Measurements from ENCODE around the gene SERPIND1.

The SERPIND1 gene

DNA sequence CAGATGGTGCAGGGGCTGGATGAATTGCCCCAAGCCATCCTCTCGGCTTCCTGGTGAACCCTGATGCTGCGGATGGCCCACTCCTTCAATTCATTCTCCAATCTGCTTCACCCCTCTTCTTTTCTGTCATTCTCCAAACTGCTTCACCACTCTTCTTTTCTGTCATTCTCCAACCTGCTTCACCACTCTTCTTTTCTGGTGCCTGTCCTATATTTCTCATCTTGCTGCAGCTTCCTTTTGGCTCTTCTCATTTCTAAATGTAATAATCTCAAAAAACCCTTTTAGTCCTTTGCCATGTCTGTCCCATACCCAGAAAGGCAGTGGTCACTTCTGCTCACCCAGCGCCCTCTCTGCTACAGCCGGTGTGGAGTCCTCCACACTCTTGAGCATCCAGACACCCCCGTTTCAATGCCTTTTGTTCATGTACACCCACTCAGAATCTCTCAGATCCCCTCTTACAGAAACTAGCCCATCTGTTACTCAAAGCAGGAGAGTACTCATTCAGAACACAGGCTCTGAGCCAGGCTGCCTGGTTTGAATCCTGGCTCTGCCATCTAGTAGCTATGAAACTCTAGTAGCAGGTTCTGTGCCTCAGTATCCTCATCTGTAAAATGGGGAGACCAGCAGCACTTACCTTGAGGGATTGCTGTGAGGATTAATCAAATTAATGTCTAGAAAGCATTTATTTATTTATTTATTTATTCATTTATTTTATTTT is 14.9 kb downstream of the SERPIND1 start:
- peak in 5 of 58 donors; percentile 8 to 30 (median 18) for DNase-seq

DNA sequence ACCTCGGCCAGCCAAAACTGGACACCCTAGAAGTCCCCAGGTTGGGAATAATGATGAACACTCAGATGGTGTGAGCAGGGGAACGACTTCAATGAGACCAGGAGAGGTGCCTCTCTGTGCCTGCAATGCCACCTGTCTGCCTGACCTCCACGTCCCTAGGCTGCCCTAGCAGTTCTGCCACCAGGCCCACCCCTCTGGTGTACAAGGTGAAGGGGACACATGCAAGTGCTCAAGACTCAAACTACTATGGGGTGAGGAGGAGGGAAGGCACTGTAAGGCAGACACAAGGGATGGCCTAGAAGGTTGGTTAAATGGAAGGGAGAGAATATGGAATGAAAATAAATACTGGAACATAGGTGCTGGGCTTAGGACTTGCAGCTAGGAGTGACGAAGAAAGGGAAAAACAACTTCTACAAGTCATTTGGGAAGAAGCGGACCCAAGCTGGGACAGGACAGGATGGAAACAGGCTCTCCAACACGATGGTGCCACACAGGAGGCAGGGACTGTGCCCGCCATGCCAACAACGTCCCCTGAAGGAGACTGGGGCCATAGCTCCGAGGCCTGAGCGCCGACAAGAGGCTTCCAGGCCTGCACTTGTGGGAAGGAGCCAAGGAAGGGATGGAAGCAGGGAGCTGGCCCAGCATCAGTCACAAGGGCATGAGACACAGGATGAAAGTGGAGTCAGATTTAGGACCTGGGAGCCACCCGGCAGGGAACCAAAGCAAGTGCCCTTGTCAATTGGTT is 18.5 kb downstream of the SERPIND1 start:
- no peak for DNase-seq

DNA sequence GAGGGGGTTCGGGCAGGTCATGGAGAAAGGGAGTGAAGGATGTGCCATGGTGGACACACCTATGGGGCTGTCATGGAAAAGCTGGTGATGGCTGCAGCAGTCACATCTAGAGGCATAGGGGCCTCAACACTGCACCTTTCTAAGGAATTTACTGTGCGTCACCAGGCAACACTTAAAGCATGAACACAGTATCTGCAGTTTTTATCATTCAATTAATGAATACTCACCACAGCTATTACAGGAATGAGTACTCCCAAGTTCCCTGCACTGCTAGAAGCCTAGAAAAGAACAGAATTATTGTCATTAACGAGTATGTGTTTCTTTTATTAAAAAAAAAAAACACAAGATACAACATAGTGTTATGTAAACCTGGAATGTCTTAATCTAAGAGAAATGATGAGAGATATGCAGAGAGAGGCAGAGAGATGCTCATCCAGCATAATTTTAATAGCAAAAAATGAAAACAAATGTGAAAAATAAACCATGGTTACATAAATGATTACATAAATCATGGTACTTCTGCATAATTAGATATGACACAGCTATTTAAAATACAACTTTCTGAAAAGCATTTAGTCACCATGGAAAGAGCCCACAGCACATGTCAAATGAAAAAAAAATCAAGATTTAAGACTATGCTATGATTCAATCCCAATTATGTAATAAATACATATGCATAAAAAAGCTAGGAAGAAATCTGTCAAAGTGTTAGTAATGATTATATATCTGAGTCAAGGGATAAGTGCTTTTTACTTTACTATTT is 19.2 kb downstream of the SERPIND1 start:
- DNase-seq: no peak

DNA sequence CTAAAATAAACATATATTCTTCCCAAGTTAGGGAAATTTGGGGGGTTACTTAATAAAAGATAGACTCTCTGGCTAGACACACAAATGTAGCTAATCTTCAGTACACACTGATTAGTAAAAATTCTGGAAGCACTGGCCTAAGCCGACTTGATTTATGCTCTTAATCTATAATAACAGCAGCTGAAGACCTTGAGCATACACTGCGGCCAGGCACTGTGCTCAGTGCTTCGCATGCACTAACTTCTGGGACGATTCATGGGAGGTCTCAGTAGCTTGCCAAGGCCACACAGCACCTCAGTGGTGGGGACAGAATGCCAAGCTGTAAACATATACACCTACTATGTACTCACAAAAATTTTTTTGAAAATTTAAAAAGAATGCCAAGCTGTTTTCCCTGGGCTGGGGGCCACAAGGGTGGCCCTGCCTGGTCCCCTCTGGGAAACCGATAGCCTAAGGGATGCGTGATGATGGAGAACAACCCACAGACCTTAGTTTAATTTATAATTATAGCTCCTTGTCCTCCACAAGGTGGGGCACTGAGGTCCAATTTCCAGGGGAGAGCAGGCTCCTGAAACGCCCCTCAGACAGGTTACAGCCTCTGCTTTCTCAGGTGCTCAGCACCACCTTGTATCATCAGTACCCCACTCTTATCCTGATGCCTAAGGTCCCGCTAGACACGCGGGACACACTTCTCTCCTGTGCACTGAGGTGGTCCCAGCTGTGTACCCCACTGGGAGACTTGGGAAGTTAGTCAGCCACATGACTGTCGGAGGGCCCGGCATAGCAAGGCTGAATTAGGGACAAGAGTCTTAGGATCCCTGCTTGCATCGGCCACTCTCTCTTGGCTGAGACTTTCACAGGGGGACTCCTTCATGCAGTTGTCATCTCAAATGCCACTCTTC is 20.1 kb downstream of the SERPIND1 start:
- DNase-seq: no peak

DNA sequence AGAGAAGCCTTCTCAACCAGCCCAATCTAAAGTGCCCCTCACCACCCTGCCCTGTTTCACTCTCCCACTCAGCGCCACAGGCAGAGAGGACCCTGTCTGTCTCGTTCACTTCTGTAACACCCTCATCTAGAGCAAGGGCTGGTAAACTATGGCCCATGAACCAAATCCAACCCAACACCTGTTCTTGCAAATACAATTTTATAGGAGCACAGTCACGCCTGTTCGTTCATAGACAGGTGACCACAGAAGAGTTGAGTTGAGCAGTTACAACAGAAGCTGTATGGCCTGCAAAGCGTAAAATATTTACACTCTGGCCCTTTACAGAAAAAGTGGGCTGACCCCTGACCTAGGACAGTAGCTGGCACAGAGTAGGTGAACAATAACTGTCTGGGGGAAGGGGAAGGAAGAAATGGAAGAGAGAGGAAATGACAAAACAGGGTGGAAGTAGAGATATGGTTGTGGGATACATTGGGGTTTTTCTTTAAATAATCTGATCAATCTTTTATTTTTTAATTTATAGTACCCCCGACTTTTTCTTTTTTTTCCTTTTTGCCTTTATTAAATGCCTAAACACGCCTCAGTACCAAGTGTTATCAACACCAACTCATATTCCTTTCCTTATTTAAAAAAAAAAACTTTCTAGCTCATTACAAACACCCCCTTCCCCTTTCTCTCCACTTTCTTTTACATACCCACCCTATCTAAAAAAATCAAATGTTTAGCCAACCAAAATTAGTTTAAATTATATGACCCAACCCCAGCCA is 20.9 kb downstream of the SERPIND1 start:
- no peak for DNase-seq

DNA sequence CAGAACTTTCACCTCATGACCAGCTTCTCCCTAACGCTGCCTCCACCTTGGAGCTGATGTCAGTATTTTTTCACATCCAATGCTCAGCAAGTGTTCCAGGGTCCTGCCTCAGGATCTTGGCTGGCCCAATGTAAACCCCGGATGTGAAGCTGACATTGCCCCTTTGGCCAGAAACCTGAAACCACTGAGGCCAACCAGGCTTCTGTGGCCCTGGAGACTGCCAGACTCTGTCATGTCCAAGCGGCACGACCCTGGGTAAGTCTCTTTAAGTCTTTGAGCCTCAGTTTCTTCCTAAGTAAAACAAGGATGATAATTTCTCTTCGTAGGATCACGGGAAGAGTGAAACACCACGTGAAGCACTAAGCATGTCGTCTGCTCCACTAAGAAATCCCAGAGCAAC is 22.8 kb downstream of the SERPIND1 start:
- DNase-seq: no peak

DNA sequence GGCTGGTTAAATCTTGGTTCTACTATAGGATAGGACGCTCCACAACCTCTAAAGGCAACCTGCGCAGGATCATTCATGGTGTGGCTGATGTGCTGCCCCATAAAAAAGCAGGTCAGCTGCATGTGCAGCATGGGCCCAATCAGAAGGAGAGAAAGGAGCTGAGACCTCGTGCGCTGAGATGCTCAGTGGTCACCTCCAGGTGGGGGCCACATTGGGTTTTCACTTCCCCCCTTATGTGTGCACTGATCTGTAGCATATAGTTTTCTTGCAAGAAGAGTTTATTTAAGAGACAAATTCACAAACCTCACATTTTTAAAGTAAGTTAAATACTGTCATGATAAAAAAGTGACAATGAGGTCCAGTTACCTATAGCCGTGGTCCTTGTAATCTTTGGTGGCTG is 24.3 kb downstream of the SERPIND1 start:
- no peak for DNase-seq

DNA sequence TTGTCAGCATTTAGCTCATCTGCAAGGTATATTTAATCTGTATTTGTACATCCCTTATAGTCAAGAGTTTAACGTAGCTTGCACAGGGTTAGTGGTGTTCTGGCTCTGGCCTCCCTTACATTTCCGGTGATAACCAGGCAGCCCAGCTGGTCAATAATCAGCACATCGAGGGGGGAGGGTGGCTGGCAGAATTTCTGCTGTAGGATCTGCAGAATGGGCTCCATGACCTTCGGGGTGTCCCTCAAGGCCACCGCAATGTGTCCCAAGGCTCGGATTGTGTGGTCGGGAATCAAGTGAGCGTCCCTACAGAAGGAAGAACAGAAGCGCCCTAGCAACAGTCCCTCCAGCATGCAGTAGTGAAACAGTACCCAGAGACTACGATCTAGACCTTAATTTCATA is 25.1 kb downstream of the SERPIND1 start:
- no peak for DNase-seq

DNA sequence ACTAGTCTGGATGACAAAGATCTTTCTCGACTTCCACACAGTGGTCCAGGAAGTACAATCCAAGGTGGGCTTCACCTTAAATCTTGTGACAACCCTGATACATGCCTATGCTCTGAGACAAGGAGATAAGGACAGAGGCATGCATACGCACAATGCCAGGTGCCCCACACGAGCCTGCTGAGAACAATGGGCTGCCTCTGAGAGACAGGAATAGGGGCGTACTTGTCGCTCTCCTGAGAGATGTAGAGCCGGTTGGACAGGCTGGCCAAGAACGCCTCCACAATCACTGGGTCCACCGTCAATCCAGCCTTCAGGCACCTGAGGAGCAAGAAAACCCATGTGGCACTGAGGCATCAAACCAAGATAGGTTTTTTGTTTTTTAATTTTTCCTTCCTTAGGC is 25.5 kb downstream of the SERPIND1 start:
- DNase-seq: no peak

DNA sequence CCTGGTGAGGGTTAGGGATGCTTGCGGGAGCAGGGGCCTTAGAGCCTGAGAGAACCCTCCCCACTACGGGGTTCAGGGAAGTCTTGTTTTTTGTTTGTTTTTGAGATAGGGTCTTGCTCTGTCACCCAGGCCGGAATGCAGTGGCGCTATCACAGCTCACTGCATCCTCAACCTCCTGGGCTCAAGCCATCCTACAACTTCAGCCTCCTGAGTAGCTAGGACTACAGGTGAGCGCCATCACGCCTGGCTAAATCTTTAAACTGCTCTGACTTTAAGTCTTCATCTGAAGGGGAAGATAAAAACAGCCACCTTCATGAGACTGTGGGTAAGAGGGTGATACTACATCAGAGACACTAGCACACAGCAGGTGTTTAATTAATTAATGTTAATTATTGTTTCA is 28.5 kb downstream of the SERPIND1 start:
- no peak for DNase-seq

DNA sequence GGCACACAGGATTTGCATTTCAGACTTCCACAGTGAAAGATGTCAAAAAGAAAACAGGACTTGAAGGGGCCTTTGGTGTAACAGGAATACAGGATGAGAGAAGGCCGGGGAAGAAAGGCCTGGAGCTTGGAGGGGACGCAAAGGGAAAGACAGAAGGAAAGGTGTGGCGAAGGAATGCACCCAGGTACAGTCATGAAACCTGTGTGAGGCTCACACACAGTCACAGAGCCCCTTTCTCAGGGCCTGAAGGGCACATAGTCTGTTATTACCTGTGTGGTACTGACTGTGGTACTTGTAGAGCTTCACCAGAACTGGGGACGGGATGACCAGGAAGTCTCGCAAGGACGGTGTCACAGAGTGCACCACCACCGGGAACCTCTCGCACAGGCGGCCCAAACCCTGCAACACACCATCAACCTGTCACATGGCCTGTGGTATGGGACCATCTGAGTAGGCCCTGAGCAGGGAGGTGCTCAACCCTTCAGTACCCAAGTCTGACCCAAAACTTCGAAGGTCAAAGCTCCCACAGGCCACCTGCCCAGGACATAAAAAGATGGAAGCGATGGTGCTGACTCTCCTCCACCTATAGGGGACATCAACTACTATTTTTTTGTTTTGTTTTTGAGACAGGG is 29.1 kb downstream of the SERPIND1 start:
- no peak for DNase-seq

DNA sequence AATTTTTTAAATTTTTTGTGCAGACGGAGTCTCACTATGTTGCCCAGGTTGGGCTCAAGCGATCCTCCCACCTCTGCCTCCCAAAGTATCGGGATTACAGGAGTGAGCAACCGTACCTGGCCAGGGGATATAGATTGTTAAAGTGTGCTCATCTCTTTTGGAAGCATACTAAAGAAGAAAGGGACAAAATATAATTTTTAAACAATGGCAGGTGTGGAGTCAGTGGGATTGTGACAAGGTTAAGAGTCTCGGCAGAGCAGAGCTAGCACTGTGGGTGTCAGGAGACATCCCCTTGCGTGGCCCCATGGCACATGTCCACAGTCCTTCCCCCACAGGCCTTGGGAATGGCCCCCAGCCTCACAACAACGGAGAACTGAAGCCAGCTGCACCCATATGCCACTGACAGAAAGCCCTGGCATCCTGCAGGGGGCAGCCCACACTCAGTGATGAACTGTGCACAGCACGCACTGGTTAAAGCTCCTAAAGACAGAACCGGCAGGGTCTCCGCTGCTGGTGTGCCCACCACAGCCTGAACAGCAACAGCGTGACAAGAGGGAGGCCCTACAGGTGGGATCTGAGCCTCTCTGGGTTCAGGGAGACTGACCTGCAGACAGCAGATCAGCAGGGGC is 29.9 kb downstream of the SERPIND1 start:
- DNase-seq: peak in 22 of 58 donors; percentile 5 to 55 (median 22)

DNA sequence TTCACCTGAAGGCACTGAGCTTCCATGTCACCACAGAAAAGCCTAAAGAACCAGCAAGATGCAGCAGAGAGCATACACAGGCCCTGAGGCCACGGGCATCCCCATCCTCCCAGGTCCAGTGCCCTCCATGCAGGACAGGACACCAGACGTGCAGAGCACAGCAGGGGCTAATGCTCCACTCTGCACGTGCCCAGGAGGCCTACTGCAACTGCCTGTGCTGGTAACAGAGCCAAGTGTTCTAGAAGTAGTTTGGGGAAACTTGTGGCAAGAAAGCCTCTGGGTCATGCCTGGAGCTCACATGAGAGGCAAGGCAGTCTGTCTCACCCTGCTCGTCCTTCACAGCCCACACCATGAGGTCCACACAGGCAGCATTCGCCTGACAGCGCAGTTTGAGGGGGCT is 30.7 kb downstream of the SERPIND1 start:
- DNase-seq: no peak

DNA sequence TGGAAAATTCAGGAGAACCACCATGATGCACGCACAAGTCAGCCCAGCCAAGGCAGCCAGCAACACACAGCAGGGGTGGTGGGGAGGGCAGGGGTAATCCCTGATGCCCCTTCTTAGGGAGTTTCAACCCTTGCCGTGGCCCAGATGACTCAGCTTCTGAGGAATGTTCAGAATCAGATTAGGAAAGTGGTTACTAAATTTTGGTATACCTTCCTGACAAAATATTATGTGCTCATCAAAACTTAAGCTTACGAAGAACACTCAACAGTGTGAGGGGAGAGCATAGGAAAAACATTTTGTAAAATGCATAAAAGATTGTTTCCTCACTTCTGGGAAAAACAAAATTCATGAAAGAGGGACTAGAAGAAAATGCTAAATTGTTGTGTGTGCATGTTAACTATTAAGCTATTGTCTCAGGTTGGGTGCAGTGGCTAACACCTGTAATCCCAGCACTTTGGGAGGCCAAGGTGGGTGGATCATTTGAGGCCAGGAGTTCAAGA is 32.1 kb downstream of the SERPIND1 start:
- DNase-seq: no peak

DNA sequence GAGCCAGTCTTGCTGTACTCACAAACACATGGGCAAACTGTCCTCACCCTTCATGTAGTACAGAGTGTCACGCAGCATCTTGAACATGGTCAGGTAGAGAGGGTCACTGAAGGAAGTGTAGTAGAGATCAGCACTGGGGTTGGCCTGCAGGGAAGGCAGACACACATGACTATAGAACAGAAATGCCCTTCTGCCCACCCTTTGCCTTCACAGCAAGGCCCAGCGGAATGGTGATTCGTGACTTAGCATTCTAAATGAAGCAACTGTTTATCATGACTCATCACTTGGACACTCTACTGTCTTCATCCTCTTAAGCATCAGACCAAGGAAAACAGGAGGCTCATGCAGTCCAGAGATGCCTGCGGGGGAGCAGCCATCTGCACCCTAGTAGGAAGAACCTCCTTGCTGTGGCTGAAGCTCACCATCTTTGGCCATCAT is 33.4 kb downstream of the SERPIND1 start:
- peak in 28 of 58 donors; percentile 12 to 82 (median 43) for DNase-seq

DNA sequence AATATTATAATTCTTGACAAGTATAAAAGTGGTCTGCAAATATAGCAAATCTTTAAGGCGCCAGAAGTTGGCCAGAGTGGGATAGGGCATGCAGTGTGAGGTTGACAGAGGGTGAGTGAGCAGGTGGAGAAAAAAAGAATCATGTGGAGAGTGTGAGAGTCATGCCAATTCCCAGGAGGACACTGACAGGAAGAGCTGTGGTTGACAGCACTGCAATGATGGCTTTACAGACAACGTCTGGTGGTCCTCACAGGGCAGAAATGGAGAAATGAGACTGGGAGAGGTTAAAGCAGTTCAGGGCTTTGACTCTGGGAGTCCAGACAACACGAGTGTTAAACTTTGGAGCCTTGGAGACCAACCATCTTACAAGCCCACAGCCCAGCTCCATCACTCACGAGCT is 34.9 kb downstream of the SERPIND1 start:
- DNase-seq: no peak

DNA sequence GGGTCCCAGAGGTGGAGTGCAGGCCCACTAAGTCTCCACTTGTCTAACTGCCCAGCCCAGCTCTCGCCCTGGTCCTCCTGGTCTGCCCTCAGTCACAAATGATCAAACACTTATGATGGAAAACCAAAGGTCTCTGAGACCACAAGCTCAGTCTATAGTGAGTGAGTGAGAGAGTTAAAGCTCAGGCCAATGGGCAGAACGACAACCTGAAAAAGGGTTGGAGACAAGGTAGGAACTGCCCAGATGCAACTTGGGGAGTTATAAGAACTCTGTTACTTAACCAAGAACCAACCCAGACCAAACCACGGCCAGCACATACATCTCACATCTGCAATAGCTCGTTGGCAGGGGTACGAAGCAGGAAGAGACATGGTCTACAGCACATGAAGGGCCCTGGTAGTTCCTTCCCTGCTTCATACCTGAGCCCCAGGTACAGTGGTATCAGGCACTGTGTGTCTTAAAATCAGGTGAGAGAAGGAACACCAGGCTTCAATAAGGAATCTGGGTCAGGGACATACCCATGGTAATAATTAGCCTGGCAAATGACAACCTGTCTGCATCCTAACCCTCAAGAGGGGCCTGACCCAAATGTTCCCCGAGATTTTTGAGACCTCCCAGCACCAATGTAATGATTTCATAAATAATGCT is 35.7 kb downstream of the SERPIND1 start:
- DNase-seq: no peak

DNA sequence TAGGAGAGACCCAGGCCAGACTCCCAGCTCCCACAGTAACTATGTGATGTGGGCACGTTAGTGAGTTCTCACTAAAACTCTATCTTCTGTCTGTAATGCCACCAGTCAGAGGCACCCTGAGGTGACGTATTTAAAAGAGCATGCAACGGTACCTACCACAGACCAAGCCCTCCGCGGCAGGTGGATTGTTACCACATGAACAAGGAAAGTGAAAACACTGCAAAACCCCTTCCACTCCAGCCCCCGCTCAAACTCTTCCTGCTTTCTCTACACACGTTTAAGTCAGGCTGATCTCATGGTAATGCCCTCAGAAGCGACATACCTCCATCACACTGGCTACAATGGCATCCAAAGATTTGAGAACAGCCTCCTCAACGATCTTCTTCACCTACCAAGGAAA is 36.7 kb downstream of the SERPIND1 start:
- DNase-seq: no peak

DNA sequence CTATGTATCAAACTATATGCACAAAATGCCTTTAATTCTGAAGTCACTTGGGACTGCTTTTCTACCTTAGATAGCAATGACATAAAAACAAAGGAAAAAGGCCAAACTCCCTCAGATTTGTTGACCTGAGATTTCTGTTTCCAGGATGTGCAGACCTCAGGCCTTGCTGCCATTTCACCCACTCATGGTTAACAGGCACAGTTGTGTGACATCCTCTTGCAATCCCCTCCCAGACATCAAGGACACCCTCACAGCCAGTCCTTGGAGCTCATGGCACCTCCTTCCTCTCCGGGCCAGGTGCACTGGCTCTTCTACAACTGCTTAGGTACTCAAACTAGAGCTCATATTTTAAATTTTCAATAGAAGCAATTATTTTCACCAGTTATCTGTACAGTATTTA is 37.3 kb downstream of the SERPIND1 start:
- no peak for DNase-seq

All from anterior cingulate cortex (tissue), 58 donors.